IgD-negative memory B cell (primary cell): ENCODE data around the gene HIVEP3. TPM values are rescaled to one million over a fixed set of nuclear protein-coding genes. Genes with fewer than 3 reads are reported as not detected.

Source experiments
- H3K27ac Mint-ChIP-seq, 3 donors: one replicate each; pipeline ENCODE4 v1.8.0; 2020 to 2022; ENCODE audit warnings: mild to moderate bottlenecking in 3 of 3, mixed read lengths in 3 of 3, moderate library complexity in 1 of 3
- H3K27me3 Mint-ChIP-seq: one replicate; pipeline ENCODE4 v1.8.0; 2021; ENCODE audit warnings: mixed read lengths
- H3K36me3 Mint-ChIP-seq: one replicate; pipeline ENCODE4 v1.8.0; 2020; ENCODE audit warnings: mild to moderate bottlenecking, mixed read lengths
- H3K4me1 Mint-ChIP-seq, 3 donors: one replicate each; pipeline ENCODE4 v1.8.0; 2020 to 2022; ENCODE audit warnings: mixed read lengths in 3 of 3, mild to moderate bottlenecking in 1 of 3
- H3K4me3 Mint-ChIP-seq, 4 donors: one replicate each; pipeline ENCODE4 v1.8.0; 2020 to 2022; ENCODE audit warnings: mild to moderate bottlenecking in 4 of 4, mixed read lengths in 4 of 4, moderate library complexity in 3 of 4
- H3K9me3 Mint-ChIP-seq, 3 donors: one replicate each; pipeline ENCODE4 v1.8.0; 2020 to 2021; ENCODE audit warnings: mixed read lengths in 3 of 3, mild to moderate bottlenecking in 1 of 3
- polyA plus RNA-seq: library from polyadenylated mRNA; unstranded; fragments of 300-500 nt; fragmentation: Illumina TruSeq; gene quantifications from one replicate; pipeline ENCODE4 v1.2.3, GENCODE V29; 2021

HIVEP3 gene
- polyA plus RNA-seq, 1 donor from 2014 or later: 1.4 TPM

DNA sequence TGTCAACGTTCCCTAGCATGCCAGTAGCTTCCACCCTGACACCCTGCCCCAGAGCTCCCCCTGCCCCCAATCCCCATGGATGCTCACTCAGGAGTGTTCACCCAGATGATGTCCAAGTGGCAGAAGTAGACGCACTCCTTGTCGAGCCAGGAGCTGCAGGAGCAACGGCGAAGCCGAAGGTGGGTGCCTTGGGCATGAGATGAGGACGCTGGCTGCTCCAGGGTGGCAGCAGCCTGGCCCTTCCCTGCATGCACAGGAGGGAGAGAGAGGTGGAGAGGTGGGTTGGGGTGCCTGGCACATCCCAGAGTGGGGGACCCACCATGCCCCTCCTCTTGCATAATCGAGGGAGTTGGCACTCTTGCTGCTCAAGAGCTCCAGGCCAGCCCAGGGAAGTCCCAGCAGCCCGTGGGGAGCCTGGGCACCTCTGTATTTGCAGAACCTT, 434.7 kb downstream of the HIVEP3 start:
- Mint-ChIP-seq H3K27me3 (peaks cover 19% of the 10 kb centered on the region), H3K4me3 (no peak overlapping the region), H3K4me1 (peaks cover 6 to 9% (median 6%) of the 10 kb centered on the region in 3 donors), H3K27ac (no peak overlapping the region), H3K36me3 (no peaks in the 10 kb centered on the region), H3K9me3 (peaks cover 0 to 2% (median 0%) of the 10 kb centered on the region in 3 donors)

DNA sequence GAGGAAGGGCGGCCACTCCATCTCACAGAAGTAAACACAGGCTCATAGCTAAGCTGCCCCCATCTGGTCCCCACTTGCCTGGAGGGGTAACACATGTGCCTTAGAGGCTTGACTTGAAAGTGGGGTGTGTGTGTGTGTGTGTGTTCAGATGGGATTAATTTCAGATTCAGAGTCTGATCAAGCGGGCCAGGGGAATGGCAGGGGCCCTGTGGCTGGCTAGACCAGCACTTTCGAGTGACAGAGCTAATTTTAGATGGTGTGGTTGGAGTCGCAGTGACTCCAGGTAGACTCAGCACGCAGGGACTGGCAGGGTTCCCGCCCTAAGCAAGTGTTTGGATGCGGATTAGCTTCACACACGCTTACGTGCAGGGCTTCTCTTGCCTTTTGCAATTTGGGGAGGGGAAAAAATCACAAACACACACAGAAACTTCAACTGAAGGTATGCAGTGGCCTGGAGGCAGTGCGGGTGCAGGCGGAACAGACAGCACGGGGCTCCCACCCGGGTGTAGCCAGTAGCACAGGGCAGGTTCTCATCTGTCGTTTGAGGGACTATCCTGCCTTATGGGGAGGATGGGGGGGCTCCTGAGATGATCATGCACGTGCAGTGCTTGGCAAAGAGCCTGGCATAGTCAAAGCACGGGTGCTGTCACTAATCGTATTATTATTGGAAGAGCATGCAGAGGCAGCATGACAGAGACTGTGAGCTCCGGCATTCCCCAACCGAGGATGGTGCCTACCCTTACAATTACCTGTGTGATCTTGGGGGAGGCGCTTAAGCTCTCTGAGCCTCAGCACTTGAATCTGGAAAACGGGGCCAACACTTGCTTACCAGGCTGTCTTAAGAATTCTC, 435.5 kb downstream of the HIVEP3 start:
- no peak overlapping the region for H3K4me3 Mint-ChIP-seq
- no peak overlapping the region for H3K27ac Mint-ChIP-seq
- H3K36me3 Mint-ChIP-seq: no peaks in the 10 kb centered on the region
- peaks cover 0 to 2% (median 0%) of the 10 kb centered on the region in 3 donors for H3K9me3 Mint-ChIP-seq
- peaks cover 17% of the 10 kb centered on the region for H3K27me3 Mint-ChIP-seq
- H3K4me1 Mint-ChIP-seq: peaks cover 6 to 9% (median 6%) of the 10 kb centered on the region in 3 donors

DNA sequence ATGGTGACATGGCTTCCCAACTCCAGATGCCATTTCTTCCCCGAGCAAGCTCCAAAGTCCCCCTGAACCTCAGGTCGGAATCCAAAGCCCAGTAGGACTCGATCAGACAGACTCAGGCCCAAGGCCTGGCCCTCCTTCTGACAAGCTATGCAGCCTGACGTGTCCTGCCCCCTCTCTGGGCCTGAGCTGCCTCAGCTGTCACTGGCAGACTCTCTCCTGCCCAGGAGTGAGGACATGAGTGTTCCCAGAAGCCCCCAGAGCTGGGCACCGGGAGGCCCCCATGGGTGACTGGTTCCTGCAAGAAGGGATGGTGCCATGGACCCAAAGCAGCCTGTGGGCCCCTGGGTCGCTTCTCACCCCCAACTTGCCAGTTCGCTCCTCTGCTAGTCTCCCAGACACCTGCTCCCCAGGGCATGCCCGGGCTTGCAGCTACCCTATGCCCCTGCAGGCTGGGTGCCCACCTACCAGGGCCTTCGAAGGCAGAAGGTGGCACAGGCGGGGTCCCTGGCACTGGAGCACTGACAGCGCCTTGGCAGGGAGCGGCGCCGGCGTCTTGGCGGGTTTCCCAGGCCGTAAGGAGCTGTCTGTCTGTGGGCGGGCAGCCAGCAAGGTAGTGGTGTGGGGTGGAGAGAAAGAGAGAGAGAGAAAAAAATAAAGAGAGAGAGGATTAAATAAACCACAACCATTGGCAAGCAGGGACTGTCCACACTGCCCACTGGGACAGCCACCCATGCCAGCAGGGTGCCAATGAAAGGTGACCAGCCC, 436.5 kb downstream of the HIVEP3 start:
- Mint-ChIP-seq H3K27me3 (peaks cover 10% of the 10 kb centered on the region), H3K4me1 (peaks cover 4 to 9% (median 6%) of the 10 kb centered on the region in 3 donors), H3K9me3 (peaks cover 0 to 2% (median 0%) of the 10 kb centered on the region in 3 donors), H3K36me3 (no peaks in the 10 kb centered on the region), H3K4me3 (no peak overlapping the region), H3K27ac (no peak overlapping the region)

DNA sequence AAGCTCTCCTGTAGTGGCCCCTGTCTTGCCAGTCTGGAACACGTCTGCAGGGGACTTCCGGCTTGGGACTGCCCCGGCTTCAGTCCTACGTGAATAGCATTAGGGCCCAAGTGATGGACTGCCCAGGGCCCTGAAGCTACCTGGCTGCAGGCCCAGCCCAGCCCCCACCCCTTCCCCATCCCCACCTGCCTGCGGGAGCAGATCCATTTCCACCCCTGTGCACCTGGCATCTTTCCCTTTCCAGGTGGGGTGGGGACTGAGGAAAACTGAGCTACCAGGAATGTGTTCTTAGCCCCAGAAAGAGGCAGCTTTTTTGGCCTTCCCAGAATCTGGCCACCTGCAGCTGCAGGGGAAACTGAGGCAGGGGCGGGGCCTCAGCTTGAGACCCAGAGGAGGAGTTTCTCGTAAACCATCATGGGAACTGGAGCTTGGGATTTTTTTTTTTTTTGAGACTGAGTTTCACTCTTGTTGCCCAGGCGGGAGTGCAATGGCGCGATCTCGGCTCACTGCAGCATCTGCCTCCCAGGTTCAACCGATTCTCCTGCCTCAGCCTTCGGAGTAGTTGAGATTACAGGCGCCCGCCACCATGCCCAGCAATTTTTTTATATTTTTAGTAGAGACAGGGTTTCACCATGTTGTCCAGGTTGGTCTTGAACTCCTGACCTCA, 437.5 kb downstream of the HIVEP3 start:
- Mint-ChIP-seq H3K36me3 (no peaks in the 10 kb centered on the region), H3K27me3 (peaks cover 3% of the 10 kb centered on the region), H3K4me3 (no peak overlapping the region), H3K4me1 (peaks cover 0 to 3% (median 1%) of the 10 kb centered on the region in 3 donors), H3K27ac (no peak overlapping the region), H3K9me3 (peaks cover 0 to 2% (median 0%) of the 10 kb centered on the region in 3 donors)

DNA sequence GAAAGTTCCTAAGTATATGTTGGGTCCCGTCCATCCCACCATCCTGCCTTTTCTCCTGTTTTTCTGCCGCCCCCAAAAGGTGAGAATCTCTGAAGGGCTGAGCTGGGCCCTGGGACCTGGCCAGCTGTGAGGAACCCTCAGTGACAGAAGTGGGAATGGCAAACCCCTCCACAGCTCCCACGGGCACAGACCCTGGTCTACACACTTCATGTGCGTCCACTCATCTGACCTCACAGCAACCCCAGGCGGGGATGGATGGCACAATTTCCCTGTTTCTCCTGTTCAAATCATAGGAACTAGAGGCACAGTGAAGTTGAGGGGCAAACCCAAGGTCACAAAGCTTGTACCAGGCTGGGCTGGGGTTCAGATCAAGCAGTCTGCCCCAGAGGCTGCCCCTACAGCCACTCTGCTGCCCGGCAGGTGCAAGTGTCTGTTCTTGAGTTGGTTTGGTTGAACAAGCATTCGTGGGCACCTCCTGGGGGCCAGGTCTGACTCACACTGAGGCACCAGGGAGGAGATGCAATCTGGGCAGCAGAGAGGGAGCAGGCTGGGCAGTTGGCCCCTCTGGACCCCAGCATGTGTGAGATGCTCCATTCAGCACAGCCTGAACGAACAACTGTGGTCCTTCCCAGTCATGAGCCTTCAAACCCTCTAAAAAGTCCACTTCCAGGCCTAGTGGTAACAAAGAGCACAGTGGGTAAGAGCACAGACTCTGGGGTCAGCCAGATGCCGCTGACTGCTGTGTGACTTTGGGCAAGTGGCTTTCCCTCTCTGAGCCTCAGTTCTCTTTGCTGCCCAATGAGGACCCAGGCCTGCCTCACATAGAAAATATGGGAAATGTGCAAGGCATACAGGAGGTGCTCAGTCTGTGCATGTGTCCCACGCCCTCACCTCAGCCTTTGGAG, 438.3 kb downstream of the HIVEP3 start:
- Mint-ChIP-seq H3K27ac (no peak overlapping the region), H3K36me3 (no peaks in the 10 kb centered on the region), H3K27me3 (peaks cover 1% of the 10 kb centered on the region), H3K4me3 (no peak overlapping the region), H3K4me1 (no peaks in the 10 kb centered on the region), H3K9me3 (peaks cover 0 to 2% (median 0%) of the 10 kb centered on the region in 3 donors)

DNA sequence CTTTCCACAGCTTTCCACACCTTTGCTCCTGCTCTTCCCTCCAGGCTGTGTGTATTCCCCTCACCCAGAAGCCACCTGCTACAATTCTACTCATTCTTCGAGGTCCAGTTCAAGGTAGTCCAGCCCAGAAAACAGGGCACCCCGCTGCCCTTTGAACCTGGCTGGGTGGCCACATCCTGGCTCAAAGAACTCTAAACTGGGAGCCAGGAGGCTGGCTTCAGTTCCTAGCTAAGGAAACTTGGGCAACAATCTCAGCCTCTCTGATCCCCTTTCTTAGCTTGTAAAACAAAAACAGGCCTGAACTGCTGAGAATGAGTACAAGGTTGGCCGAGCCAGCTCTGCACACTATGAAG, 438.9 kb downstream of the HIVEP3 start:
- no peak overlapping the region for H3K4me3 Mint-ChIP-seq
- no peaks in the 10 kb centered on the region for H3K4me1 Mint-ChIP-seq
- H3K36me3 Mint-ChIP-seq: no peaks in the 10 kb centered on the region
- H3K27me3 Mint-ChIP-seq: peaks cover 1% of the 10 kb centered on the region
- peaks cover 0 to 2% (median 0%) of the 10 kb centered on the region in 3 donors for H3K9me3 Mint-ChIP-seq
- H3K27ac Mint-ChIP-seq: no peak overlapping the region

DNA sequence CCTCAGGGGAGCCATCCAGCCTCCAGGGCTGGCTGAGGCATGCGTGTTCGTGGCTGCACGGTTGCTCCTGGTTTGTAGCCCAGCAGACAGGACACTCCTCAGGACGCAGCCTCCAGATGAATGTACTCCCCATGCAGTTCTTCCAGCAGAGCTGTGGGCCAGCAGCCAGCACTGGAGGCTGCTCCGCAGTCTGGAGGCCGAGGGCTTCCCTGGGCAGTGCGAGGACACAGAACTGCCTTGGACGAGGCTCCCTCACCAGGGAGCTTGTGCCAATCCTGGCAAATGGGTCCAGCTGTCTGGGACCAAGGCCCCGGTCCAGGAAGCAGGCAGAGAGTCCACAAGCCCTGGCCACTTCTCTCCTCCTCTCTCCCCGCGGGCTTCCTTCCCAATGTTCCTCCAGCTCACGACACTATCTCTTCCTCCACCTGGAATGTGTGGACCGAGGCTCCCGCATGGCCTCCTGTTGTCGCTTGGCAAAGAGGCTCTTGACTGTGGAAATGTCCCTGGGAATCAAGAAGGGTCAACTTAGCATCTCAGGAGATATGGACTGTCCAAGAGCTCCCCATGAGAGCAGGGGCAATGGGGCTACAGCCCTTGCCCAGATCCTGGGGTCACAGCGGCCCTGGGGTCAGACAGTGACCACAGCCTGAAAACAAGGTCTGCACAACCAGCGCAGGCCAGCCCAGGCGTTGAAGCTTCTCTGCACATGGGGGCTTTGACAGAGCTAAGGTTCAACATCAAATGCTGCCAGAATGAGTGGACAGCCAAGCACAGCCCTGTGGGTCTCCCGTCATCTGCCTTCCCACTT, 439.5 kb downstream of the HIVEP3 start:
- peaks cover 0 to 2% (median 0%) of the 10 kb centered on the region in 3 donors for H3K9me3 Mint-ChIP-seq
- no peaks in the 10 kb centered on the region for H3K36me3 Mint-ChIP-seq
- H3K4me1 Mint-ChIP-seq: no peaks in the 10 kb centered on the region
- peak overlapping the region in 1 of 3 donors; percentile 43 for H3K27ac Mint-ChIP-seq
- peaks cover 1% of the 10 kb centered on the region for H3K27me3 Mint-ChIP-seq
- H3K4me3 Mint-ChIP-seq: no peak overlapping the region

DNA sequence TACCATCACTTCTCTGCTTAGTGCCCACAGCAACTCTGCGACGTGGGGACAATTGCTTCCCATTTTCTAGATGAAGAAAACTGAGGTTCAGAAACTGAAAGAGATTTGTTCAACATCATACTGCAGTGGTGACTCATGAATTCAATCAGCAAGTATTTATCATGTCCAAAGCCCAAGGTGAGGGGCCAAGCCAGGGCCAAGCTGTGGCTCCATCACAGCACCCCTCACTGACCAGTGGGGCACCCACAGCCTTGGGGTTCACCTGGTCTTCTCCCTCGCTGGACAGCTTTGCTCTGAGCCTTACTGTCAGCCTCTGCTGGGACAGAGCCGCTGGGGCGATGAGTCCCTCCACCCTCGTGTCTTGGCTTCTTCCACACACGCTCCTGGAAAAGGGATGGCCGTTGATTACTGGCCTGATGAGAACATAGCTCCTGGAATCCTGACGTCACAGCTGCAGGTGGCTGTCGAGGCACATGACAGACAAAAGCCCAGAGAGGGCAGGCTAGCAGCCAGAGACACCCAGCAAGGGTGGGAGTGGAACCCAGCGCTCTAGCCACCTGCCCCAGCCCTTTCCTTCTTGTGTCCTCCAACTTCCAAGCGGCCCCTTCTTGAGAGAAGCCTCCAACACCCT, 440.5 kb downstream of the HIVEP3 start:
- Mint-ChIP-seq H3K36me3 (no peaks in the 10 kb centered on the region), H3K9me3 (no peaks in the 10 kb centered on the region), H3K4me1 (no peaks in the 10 kb centered on the region), H3K4me3 (no peak overlapping the region), H3K27me3 (peaks cover 1% of the 10 kb centered on the region), H3K27ac (no peak overlapping the region)

DNA sequence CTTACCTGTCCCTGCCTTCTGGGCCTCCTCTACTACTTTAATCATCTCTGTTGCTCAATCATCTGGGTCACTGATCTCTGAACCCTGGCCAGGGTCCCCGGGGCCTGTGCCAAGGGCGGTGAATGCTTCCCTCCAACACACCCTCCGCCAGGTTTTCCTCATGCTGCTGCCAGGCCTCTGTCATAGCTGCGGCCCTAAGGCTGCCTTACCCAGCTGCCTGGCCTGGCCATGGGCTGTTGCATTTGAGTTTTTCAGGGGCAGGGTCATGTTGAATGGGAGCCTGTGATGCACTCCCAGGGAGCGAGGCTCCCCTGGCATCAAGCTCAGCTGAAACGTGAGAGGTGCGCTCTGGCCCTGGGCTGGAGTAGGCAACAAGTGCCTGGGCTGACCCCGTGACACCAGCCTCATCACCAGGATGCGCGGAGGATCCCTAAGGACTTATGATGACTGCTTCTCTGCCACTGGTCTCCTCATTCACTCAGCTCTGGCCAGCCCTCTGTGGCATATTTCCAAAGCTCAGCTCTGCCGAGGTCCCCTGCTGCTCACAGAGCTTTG, 441.8 kb downstream of the HIVEP3 start:
- H3K36me3 Mint-ChIP-seq: no peaks in the 10 kb centered on the region
- peaks cover 1% of the 10 kb centered on the region for H3K27me3 Mint-ChIP-seq
- no peaks in the 10 kb centered on the region for H3K4me1 Mint-ChIP-seq
- no peak overlapping the region for H3K4me3 Mint-ChIP-seq
- no peaks in the 10 kb centered on the region for H3K9me3 Mint-ChIP-seq
- no peak overlapping the region for H3K27ac Mint-ChIP-seq

DNA sequence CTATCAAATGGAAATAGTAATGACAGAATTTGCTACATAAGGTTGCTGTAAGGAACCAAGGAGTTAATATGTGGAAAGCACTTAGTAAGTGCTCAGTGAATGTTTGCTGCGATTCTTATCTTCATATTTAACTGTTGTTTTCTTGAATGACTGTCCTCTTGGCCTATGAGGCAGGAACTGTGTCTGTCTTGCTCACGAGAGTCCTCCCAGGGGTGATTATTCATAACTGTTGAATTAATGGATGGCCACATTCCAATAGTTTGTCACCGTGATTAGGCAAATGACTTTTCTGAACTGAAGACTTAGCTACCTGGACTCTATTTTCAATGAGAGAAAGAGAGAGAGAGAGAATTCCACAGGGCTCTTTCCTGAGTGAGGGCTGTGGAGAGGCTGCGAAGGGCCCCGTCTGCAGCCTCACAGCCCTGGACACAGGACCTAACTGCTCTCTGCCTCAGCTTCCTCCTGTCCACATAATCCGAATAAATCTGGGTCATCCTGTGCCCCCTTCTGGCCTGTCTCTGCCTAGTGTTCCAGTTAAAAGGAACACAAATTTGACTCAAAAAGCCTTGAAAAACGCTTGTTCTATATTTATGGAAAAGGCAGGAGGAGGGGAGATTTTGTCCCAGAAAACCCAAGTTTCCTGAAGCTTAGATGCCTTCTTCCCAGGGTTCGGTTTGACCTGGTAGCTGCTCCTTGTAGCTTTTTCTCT, 442.7 kb downstream of the HIVEP3 start:
- Mint-ChIP-seq H3K36me3 (no peaks in the 10 kb centered on the region), H3K9me3 (no peaks in the 10 kb centered on the region), H3K27me3 (peaks cover 1% of the 10 kb centered on the region), H3K4me1 (no peaks in the 10 kb centered on the region), H3K27ac (no peak overlapping the region), H3K4me3 (no peak overlapping the region)

DNA sequence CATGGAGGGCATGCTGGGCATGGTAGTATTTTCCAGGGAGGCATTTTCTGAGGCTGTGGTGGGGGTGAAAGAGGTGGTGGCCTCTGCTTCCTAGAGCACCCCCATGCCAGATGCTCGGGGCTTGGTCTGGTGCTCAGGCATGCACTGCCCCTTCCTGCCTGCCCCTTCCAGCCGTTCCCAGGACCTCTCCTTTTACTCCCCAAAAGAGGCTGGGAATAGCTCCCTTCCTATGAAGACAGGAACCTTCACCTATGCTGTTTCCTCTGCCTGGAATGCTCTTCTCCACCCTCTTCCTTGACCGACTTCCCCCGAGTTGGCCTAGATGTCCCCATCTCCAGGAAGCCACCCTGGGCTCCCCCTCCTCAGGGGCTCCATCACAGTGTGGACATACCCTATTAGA, 443.4 kb downstream of the HIVEP3 start:
- Mint-ChIP-seq H3K4me1 (no peaks in the 10 kb centered on the region), H3K4me3 (no peak overlapping the region), H3K27ac (no peak overlapping the region), H3K36me3 (no peaks in the 10 kb centered on the region), H3K9me3 (no peaks in the 10 kb centered on the region), H3K27me3 (peaks cover 1% of the 10 kb centered on the region)

DNA sequence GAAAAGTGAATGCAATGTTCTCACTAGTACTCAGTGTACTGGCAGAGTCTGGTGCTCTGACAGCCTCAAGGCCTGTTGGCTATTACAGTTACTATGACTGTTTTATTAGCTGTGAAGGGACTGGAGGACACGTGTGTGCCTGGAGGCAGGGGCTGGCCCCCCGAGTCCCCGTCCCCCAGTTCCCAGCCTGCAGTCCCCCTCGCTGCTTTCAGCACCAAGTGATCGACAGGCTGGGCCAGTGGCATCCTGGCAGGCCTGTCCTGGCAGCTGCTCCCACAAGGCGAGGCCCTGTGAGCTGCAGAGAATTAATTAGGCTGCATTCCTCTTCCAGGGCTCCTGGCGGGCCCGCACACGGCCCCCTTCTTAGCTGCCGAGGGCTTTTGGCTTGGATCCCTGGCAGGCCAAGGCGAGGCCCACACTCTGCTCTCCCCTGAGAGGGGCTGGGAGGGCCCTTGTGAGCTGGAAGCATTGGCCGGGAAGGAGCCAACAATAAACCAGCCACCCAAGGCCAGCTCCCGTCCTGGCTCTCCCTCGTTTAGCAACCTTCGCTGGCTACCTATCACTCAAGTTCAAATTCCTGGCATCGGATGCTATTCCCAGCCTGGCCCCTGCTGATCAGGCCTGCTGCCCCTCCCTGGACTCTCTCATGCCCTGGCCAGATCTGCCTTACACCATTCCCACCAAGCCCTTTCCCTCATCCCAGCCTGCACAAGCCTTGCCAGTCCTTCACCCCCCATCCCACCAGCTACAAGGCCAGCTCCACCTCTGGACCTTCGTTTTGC, 444.0 kb downstream of the HIVEP3 start:
- Mint-ChIP-seq H3K4me3 (no peak overlapping the region), H3K27ac (no peak overlapping the region), H3K27me3 (peaks cover 1% of the 10 kb centered on the region), H3K4me1 (no peaks in the 10 kb centered on the region), H3K36me3 (no peaks in the 10 kb centered on the region), H3K9me3 (no peaks in the 10 kb centered on the region)
